ENCODE results near the gene PARD3.

GRCh38 chr10:34702093-34702937 is 112.8 kb downstream of the PARD3 start:
- TF ChIP-seq CTCF (IDR thresholded peaks at IDR 0.05) (no peak), POLR2A (IDR thresholded peaks at IDR 0.05; ENCODE audit: low read depth) (no peak)
